ENCODE results near the gene UNC13C.

DNA sequence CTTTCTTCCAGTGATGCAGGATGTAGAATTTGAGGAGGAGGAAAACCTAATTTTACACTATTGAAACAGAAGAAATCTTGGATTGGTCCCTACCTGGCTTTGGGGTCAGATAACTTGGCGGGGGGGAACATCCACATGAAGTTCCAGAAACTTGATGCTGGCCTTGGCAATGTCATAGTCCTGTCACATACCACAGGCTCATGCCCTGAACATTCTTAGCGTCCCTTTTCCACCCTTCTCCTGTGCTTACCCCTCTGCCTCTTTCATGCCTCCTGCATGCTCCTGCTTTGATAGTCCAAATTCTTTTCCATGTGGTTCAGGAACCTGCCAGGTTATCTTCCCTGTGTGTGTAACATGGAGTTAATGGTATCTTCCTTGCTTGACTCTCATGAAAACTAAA, 110.6 kb downstream of the UNC13C start:
- TF ChIP-seq POLR2AphosphoS5 (IDR thresholded peaks at IDR 0.05), result no peak
- TF ChIP-seq REST (IDR thresholded peaks at IDR 0.05; ENCODE audit: borderline replicate concordance), result no peak
- TF ChIP-seq CTCF (IDR thresholded peaks at IDR 0.05; ENCODE audit: poor library complexity, severe bottlenecking), result no peak
- no peak for TF ChIP-seq EP300 (conservative IDR thresholded peaks at IDR 0.05; ENCODE audit: poor library complexity, severe bottlenecking)
- no peak for TF ChIP-seq SMC3 (conservative IDR thresholded peaks at IDR 0.05; ENCODE audit: poor library complexity)
- no peak for TF ChIP-seq TAF1 (IDR thresholded peaks at IDR 0.05; ENCODE audit: low read depth)

Data from neural cell (in vitro differentiated cells).